H9 (cell line): Measurements from ENCODE around the gene PRICKLE3. TPM values are rescaled to one million over a fixed set of nuclear protein-coding genes. Genes with fewer than 3 reads are reported as not detected.

ENCODE experiments used
- DNase-seq: peaks from one replicate; pipeline ENCODE4 v3.0.0-alpha.2; 2017
- H2AFZ ChIP-seq: one replicate; pipeline ENCODE4 v1.6.1; 2013; ENCODE audit warnings: mild to moderate bottlenecking, low read length, control low read depth, moderate library complexity
- H2AK5ac ChIP-seq: 2 replicates; pipeline ENCODE4 v1.6.1; 2013; ENCODE audit warnings: low read length, control low read depth, mixed read lengths; ENCODE audit not compliant: insufficient read length
- H2BK120ac ChIP-seq: one replicate; pipeline ENCODE4 v1.6.1; 2013; ENCODE audit warnings: low read depth, mild to moderate bottlenecking, low read length, control low read depth, inconsistent platforms; ENCODE audit not compliant: poor library complexity, severe bottlenecking
- H2BK12ac ChIP-seq: 2 replicates; pipeline ENCODE4 v1.6.1; 2013; ENCODE audit warnings: low read length, control low read depth, mixed read lengths, low read depth; ENCODE audit not compliant: insufficient read length
- H2BK15ac ChIP-seq: 2 replicates; pipeline ENCODE4 v1.6.1; 2013; ENCODE audit warnings: low read depth, low read length, control low read depth
- H2BK20ac ChIP-seq: one replicate; pipeline ENCODE4 v1.6.1; 2013; ENCODE audit warnings: low read depth, mild to moderate bottlenecking, low read length, control low read depth, inconsistent platforms; ENCODE audit not compliant: poor library complexity, severe bottlenecking
- H2BK5ac ChIP-seq: 2 replicates; pipeline ENCODE4 v1.6.1; 2013; ENCODE audit warnings: low read length, control low read depth, mixed read lengths; ENCODE audit not compliant: insufficient read length
- H3K14ac ChIP-seq: 2 replicates; pipeline ENCODE4 v1.6.1; 2013; ENCODE audit warnings: low read length, control low read depth; ENCODE audit not compliant: insufficient read depth
- H3K18ac ChIP-seq: 2 replicates; pipeline ENCODE4 v1.6.1; 2013; ENCODE audit warnings: low read depth, mild to moderate bottlenecking, mixed read lengths, low read length, control low read depth; ENCODE audit not compliant: insufficient read length
- H3K23ac ChIP-seq: 2 replicates; pipeline ENCODE4 v1.6.1; 2013; ENCODE audit warnings: low read length, control low read depth, mixed read lengths, low read depth; ENCODE audit not compliant: insufficient read length
- H3K23me2 ChIP-seq: 2 replicates; pipeline ENCODE4 v1.6.1; 2013; ENCODE audit warnings: low read depth, mild to moderate bottlenecking, mixed read lengths, low read length, control low read depth; ENCODE audit not compliant: insufficient read length, poor library complexity, severe bottlenecking
- H3K27ac ChIP-seq: 2 replicates; pipeline ENCODE4 v1.5.1; 2013; ENCODE audit warnings: low read length, control low read depth, mixed read lengths, low read depth; ENCODE audit not compliant: insufficient read length
- H3K27me3 ChIP-seq: 2 replicates; pipeline ENCODE4 v1.6.1; 2013; ENCODE audit warnings: low read length, control low read depth, inconsistent platforms; ENCODE audit not compliant: insufficient read depth
- H3K4ac ChIP-seq: 2 replicates; pipeline ENCODE4 v1.6.1; 2013; ENCODE audit warnings: low read depth, mild to moderate bottlenecking, control low read depth, inconsistent platforms, low read length, moderate library complexity
- H3K4me1 ChIP-seq: 2 replicates; pipeline ENCODE4 v1.6.1; 2013; ENCODE audit warnings: low read length, control low read depth, inconsistent platforms; ENCODE audit not compliant: insufficient read depth
- H3K4me2 ChIP-seq: 2 replicates; pipeline ENCODE4 v1.6.1; 2013; ENCODE audit warnings: low read length, control low read depth, mixed read lengths; ENCODE audit not compliant: insufficient read length, insufficient read depth
- H3K56ac ChIP-seq: 2 replicates; pipeline ENCODE4 v1.6.1; 2013; ENCODE audit warnings: low read depth, mild to moderate bottlenecking, mixed read lengths, low read length, control low read depth; ENCODE audit not compliant: insufficient read length
- H3K79me1 ChIP-seq: 2 replicates; pipeline ENCODE4 v1.6.1; 2013; ENCODE audit warnings: low read depth, mild to moderate bottlenecking, moderate library complexity, low read length, control low read depth, inconsistent platforms; ENCODE audit not compliant: insufficient read depth, poor library complexity, severe bottlenecking
- H3K79me2 ChIP-seq: 2 replicates; pipeline ENCODE4 v1.6.1; 2013; ENCODE audit warnings: low read length, control low read depth, inconsistent platforms; ENCODE audit not compliant: insufficient read depth
- H3K9ac ChIP-seq: 2 replicates; pipeline ENCODE4 v1.6.1; 2013; ENCODE audit warnings: low read length, control low read depth, mixed read lengths; ENCODE audit not compliant: insufficient read length; ENCODE audit errors: extremely low read depth
- H3K9me3 ChIP-seq: one replicate; pipeline ENCODE4 v1.6.1; 2013; ENCODE audit warnings: low read depth, low read length, inconsistent platforms; ENCODE audit not compliant: control insufficient read depth
- H3T11ph ChIP-seq: one replicate; pipeline ENCODE4 v1.6.1; 2013; ENCODE audit warnings: mild to moderate bottlenecking, low read length, control low read depth, inconsistent platforms
- H4K20me1 ChIP-seq: one replicate; pipeline ENCODE4 v1.6.1; 2013; ENCODE audit not compliant: control insufficient read depth, insufficient read length, insufficient read depth
- H4K5ac ChIP-seq: 2 replicates; pipeline ENCODE4 v1.6.1; 2013; ENCODE audit warnings: low read depth, mild to moderate bottlenecking, mixed read lengths, low read length, control low read depth; ENCODE audit not compliant: insufficient read length
- H4K8ac ChIP-seq: replicated peaks from 2 replicates; pipeline ENCODE4 v1.6.1; 2013; ENCODE audit warnings: low read length, control low read depth, mixed read lengths, low read depth; ENCODE audit not compliant: insufficient read length
- H4K91ac ChIP-seq: 2 replicates; pipeline ENCODE4 v1.6.1; 2013; ENCODE audit warnings: low read depth, mild to moderate bottlenecking, moderate library complexity, mixed read lengths, low read length, control low read depth; ENCODE audit not compliant: insufficient read length
- H3K27ac Mint-ChIP-seq, 3 experiments: 2 replicates in 2 of 3; 3 replicates in 1 of 3; pipeline ENCODE4 v1.8.0; 2020 to 2021; ENCODE audit warnings: mixed read lengths in 3 of 3, mild to moderate bottlenecking in 1 of 3, moderate library complexity in 1 of 3
- H3K27me3 Mint-ChIP-seq: 2 replicates; pipeline ENCODE4 v1.8.0; 2021; ENCODE audit warnings: low read depth, mild to moderate bottlenecking, moderate library complexity, mixed read lengths
- H3K36me3 Mint-ChIP-seq, 3 experiments: 2 replicates in 2 of 3; 3 replicates in 1 of 3; pipeline ENCODE4 v1.8.0; 2020 to 2021; ENCODE audit warnings: low read depth in 3 of 3, mixed read lengths in 3 of 3; ENCODE audit not compliant: insufficient read depth in 1 of 3
- H3K4me1 Mint-ChIP-seq, 2 experiments: 2 replicates each; pipeline ENCODE4 v1.8.0; 2020; ENCODE audit warnings: mixed read lengths in 2 of 2
- H3K4me3 Mint-ChIP-seq, 2 experiments: 2 replicates in 1 of 2; 3 replicates in 1 of 2; pipeline ENCODE4 v1.8.0; 2020 to 2021; ENCODE audit warnings: mild to moderate bottlenecking in 2 of 2, mixed read lengths in 2 of 2, moderate library complexity in 1 of 2
- H3K9me3 Mint-ChIP-seq, 2 experiments: 2 replicates in 1 of 2; 3 replicates in 1 of 2; pipeline ENCODE4 v1.8.0; 2020; ENCODE audit warnings: mild to moderate bottlenecking in 2 of 2, mixed read lengths in 2 of 2, moderate library complexity in 1 of 2
- CTCF ChIP-seq: fragments of 200-600 bp; sonication (generic); conservative IDR thresholded peaks from 3 replicates; pipeline ENCODE4 v1.8.0; 2021; ENCODE audit warnings: antibody characterized with exemption, mild to moderate bottlenecking
- WGBS: extraction: QIAGEN DNeasy Blood & Tissue Kit; methylation state at CpG from one replicate; pipeline ENCODE4 v1.1.7; 2013; ENCODE audit warnings: missing lambda C conversion rate, low lambda C conversion rate, mixed read lengths; ENCODE audit not compliant: insufficient read length; ENCODE audit errors: extremely low coverage; 5-methylcytosine and 5-hydroxymethylcytosine counted together
- total RNA-seq: library from RNA; stranded (reverse); gene quantifications from 2 replicates; pipeline ENCODE4 v1.2.1, GENCODE V29; 2021

The PRICKLE3 gene
- total RNA-seq, 1 experiment from 2014 or later = 9.7 TPM

- H4K8ac ChIP-seq = no peak overlapping the region
- no peaks in the 10 kb centered on the region for H3K23me2 ChIP-seq
- no peak overlapping the region for H2BK5ac ChIP-seq
- H3K9me3 Mint-ChIP-seq = peaks cover 70% of the 10 kb centered on the region in 2 experiments
- no peaks in the 10 kb centered on the region for H3K79me1 ChIP-seq
- peaks cover 0 to 18% of the 10 kb centered on the region in 2 experiments; a peak in 3 of 4 replicates for H3K4me1 Mint-ChIP-seq
- no peak for DNase-seq
- no peak overlapping the region for H3K27ac ChIP-seq
- no peak overlapping the region for H2AK5ac ChIP-seq
- no peaks in the 10 kb centered on the region for H4K20me1 ChIP-seq
- H3K36me3 Mint-ChIP-seq = peaks cover 31 to 64% (median 56%) of the 10 kb centered on the region in 3 experiments
- H4K5ac ChIP-seq = no peak overlapping the region
- no peak overlapping the region for H3T11ph ChIP-seq
- WGBS = no CpG with 5 or more reads among the region's 2 CpGs
- no peak overlapping the region for H2AFZ ChIP-seq
- H3K27me3 Mint-ChIP-seq = peaks cover 2% of the 10 kb centered on the region
- H3K56ac ChIP-seq = no peak overlapping the region
- H2BK15ac ChIP-seq = no peak overlapping the region
- H3K4ac ChIP-seq = no peak overlapping the region
- H3K9ac ChIP-seq = no peak overlapping the region
- H3K4me1 ChIP-seq = no peaks in the 10 kb centered on the region
- H3K18ac ChIP-seq = no peak overlapping the region
- peak overlapping the region in 1 of 2 experiments; percentile 62; a peak in 1 of 5 replicates for H3K4me3 Mint-ChIP-seq
- no peak overlapping the region for H4K91ac ChIP-seq
- H3K4me2 ChIP-seq = no peak overlapping the region
- peaks cover 30% of the 10 kb centered on the region for H3K9me3 ChIP-seq
- no peaks in the 10 kb centered on the region for H3K27me3 ChIP-seq
- H3K79me2 ChIP-seq = no peaks in the 10 kb centered on the region
- H3K27ac Mint-ChIP-seq = no peak overlapping the region; a peak in 1 of 7 replicates
- no peak overlapping the region for H2BK120ac ChIP-seq
- TF ChIP-seq CTCF = no peak
- H3K14ac ChIP-seq = no peak overlapping the region
- no peak overlapping the region for H2BK12ac ChIP-seq
- no peak overlapping the region for H3K23ac ChIP-seq
- no peak overlapping the region for H2BK20ac ChIP-seq
These were observed 6.8 kb downstream of the PRICKLE3 start for GRCh38 chrX:49179358-49179757.
